Measurements from ENCODE around the gene AARS1.
"Not testable (repeated sequence)": the region's sequence is repeated elsewhere in the genome, so short reads cannot be mapped to it uniquely, and the experiment has no call there.

DNA sequence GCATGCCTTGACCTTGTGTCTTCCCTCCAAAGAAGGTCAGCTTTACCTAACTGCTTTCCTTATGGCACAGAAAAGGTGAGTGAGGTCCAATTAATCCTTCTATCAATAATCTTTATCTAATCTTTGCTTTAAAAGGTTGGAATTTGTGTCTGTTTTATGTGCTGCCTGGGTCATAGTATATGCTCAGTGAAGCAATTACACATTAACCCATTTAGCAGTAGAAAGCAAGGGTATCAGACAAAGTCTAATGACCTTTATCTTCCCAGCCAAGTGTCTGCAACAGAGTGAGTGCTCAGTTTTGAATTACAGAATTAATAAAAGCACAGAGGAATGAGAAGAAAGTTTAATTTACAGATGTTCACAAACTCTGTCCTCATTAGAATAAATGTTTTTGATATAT is 63.3 kb downstream of the AARS1 start:
- TF ChIP-seq GATA1 (IDR thresholded peaks at IDR 0.05; ENCODE audit: low read depth, low read length); POLR2A (IDR thresholded peaks at IDR 0.05; ENCODE audit: low read length): not testable (repeated sequence)
